GM21423 (cell line): ENCODE measurements around the gene FBXW8.
A peak's percentile ranks its signal among the peaks of the same experiment; 100 is the strongest.

ENCODE experiments used
- ATAC-seq: cut with Tn5 transposase; IDR thresholded peaks from one replicate; pipeline ENCODE4 v1.9.1; 2021; ENCODE audit warnings: mild to moderate bottlenecking, moderate library complexity; ENCODE audit not compliant: unreplicated experiment

The FBXW8 gene

GRCh38 chr12:117018685-117019084 is 107.9 kb downstream of the FBXW8 start:
- ATAC-seq: no peak

GRCh38 chr12:117019866-117020265 is 109.1 kb downstream of the FBXW8 start:
- ATAC-seq: no peak

GRCh38 chr12:117020536-117021220 is 109.9 kb downstream of the FBXW8 start:
- ATAC-seq: no peak

- ATAC-seq: no peak
These were observed 111.7 kb downstream of the FBXW8 start for GRCh38 chr12:117022465-117022864.

GRCh38 chr12:117023998-117024960 is 113.5 kb downstream of the FBXW8 start:
- no peak for ATAC-seq

GRCh38 chr12:117024961-117025480 is 114.3 kb downstream of the FBXW8 start:
- no peak for ATAC-seq

GRCh38 chr12:117025481-117026151 is 114.9 kb downstream of the FBXW8 start:
- peak; percentile 60 for ATAC-seq

GRCh38 chr12:117026343-117026742 is 115.6 kb downstream of the FBXW8 start:
- no peak for ATAC-seq

- ATAC-seq: no peak
These were observed 116.1 kb downstream of the FBXW8 start for GRCh38 chr12:117026921-117027250.

- ATAC-seq: no peak
These were observed 116.7 kb downstream of the FBXW8 start for GRCh38 chr12:117027251-117028086.

GRCh38 chr12:117028254-117028653 is 117.5 kb downstream of the FBXW8 start:
- no peak for ATAC-seq

GRCh38 chr12:117030187-117030900 is 119.6 kb downstream of the FBXW8 start:
- ATAC-seq: no peak

- ATAC-seq: no peak
These were observed 121.3 kb downstream of the FBXW8 start for GRCh38 chr12:117031843-117032592.

- ATAC-seq: no peak
These were observed 122.0 kb downstream of the FBXW8 start for GRCh38 chr12:117032593-117033381.

- ATAC-seq: no peak
These were observed 122.9 kb downstream of the FBXW8 start for GRCh38 chr12:117033382-117034221.

GRCh38 chr12:117034249-117034648 is 123.5 kb downstream of the FBXW8 start:
- no peak for ATAC-seq

- ATAC-seq: no peak
These were observed 124.0 kb downstream of the FBXW8 start for GRCh38 chr12:117034701-117035151.
